ENCODE results near the gene MGAT1. TPM values are rescaled to one million over a fixed set of nuclear protein-coding genes. Genes with fewer than 3 reads are reported as not detected.
"Not testable (repeated sequence)": the region's sequence is repeated elsewhere in the genome, so short reads cannot be mapped to it uniquely, and the experiment has no call there.

MGAT1 gene
- total and polyA plus RNA-seq, 2 experiments from 2014 or later = 180 to 200 TPM

- peaks cover 16% of the 10 kb centered on the region for H3K4me1 ChIP-seq (ENCODE audit: insufficient read depth)
- no peaks in the 10 kb centered on the region for H3K9me3 ChIP-seq (ENCODE audit: low read depth)
- peak overlapping the region; percentile 89 for H3K4me3 ChIP-seq
- no peaks in the 10 kb centered on the region for H4K20me1 ChIP-seq (ENCODE audit: insufficient read depth)
- peak; percentile 79 for DNase-seq
- TF ChIP-seq EZH2phosphoT487 (IDR thresholded peaks at IDR 0.05; ENCODE audit: insufficient read depth, low read depth) (no peak), EZH2 (IDR thresholded peaks at IDR 0.05; ENCODE audit: insufficient read depth, poor library complexity, severe bottlenecking) (no peak)
- H3K36me3 ChIP-seq (ENCODE audit: low read depth) = no peaks in the 10 kb centered on the region
- peak overlapping the region; percentile 86 for H2AFZ ChIP-seq
- H3K4me2 ChIP-seq (ENCODE audit: unreplicated experiment) = peak overlapping the region; percentile 95
- peaks cover 16% of the 10 kb centered on the region for H3F3A ChIP-seq (ENCODE audit: insufficient read depth)
- H3K79me2 ChIP-seq (ENCODE audit: insufficient read depth) = peaks cover 44% of the 10 kb centered on the region
- no peaks in the 10 kb centered on the region for H3K9me2 ChIP-seq (ENCODE audit: insufficient read depth)
- peak overlapping the region; percentile 83 for H3K27ac ChIP-seq
- in situ Hi-C loops (cut with MboI) = no loop called here
- no peaks in the 10 kb centered on the region for H3K27me3 ChIP-seq (replicated peaks; ENCODE audit: insufficient read depth)
- WGBS, 2 experiments (ENCODE audit: low coverage in 1 of 2, low lambda C conversion rate in 2 of 2, missing lambda C conversion rate in 2 of 2) = 31 to 33% methylated on average over 32 to 35 of the region's 35 CpGs
- peak overlapping the region; percentile 93 for H3K9ac ChIP-seq
Measured at GRCh38 chr5:180830253-180831138, 27.9 kb upstream of the MGAT1 start.

- Histone ChIP-seq H3K36me3 (ENCODE audit: low read depth) (no peaks in the 10 kb centered on the region), H3K4me2 (ENCODE audit: unreplicated experiment) (no peak overlapping the region), H4K20me1 (ENCODE audit: insufficient read depth) (no peaks in the 10 kb centered on the region), H2AFZ (no peak overlapping the region), H3K79me2 (ENCODE audit: insufficient read depth) (peaks cover 44% of the 10 kb centered on the region), H3K4me3 (no peak overlapping the region), H3K9me3 (ENCODE audit: low read depth) (no peaks in the 10 kb centered on the region), H3K27ac (no peak overlapping the region), H3F3A (ENCODE audit: insufficient read depth) (peaks cover 16% of the 10 kb centered on the region), H3K9ac (no peak overlapping the region), H3K4me1 (ENCODE audit: insufficient read depth) (peaks cover 16% of the 10 kb centered on the region), H3K9me2 (ENCODE audit: insufficient read depth) (no peaks in the 10 kb centered on the region), H3K27me3 (replicated peaks; ENCODE audit: insufficient read depth) (no peaks in the 10 kb centered on the region)
- TF ChIP-seq EZH2phosphoT487 (IDR thresholded peaks at IDR 0.05; ENCODE audit: insufficient read depth, low read depth) (no peak), EZH2 (IDR thresholded peaks at IDR 0.05; ENCODE audit: insufficient read depth, poor library complexity, severe bottlenecking) (no peak)
- WGBS, 2 experiments (ENCODE audit: low coverage in 1 of 2, low lambda C conversion rate in 2 of 2, missing lambda C conversion rate in 2 of 2) = 97% methylated on average over 5 of the region's 5 CpGs
- in situ Hi-C loops (cut with MboI) = no loop called here
- DNase-seq = no peak
Measured at GRCh38 chr5:180829726-180830125, 27.1 kb upstream of the MGAT1 start.

- H3K4me2 ChIP-seq (ENCODE audit: unreplicated experiment); H3K9me3 ChIP-seq (ENCODE audit: low read depth); H3K27ac ChIP-seq; H2AFZ ChIP-seq; DNase-seq; H3K27me3 ChIP-seq (replicated peaks; ENCODE audit: insufficient read depth); H3K9me2 ChIP-seq (ENCODE audit: insufficient read depth); H4K20me1 ChIP-seq (ENCODE audit: insufficient read depth); in situ Hi-C loops (cut with MboI); H3K4me3 ChIP-seq; H3K9ac ChIP-seq; H3K36me3 ChIP-seq (ENCODE audit: low read depth): not testable (repeated sequence)
- WGBS, 2 experiments (ENCODE audit: low coverage in 1 of 2, low lambda C conversion rate in 2 of 2, missing lambda C conversion rate in 2 of 2) = 97% methylated on average over 13 of the region's 13 CpGs
- Histone ChIP-seq H3K79me2 (ENCODE audit: insufficient read depth) (peaks cover 38% of the 10 kb centered on the region), H3K4me1 (ENCODE audit: insufficient read depth) (peaks cover 16% of the 10 kb centered on the region), H3F3A (ENCODE audit: insufficient read depth) (peaks cover 16% of the 10 kb centered on the region)
Measured at GRCh38 chr5:180828756-180829531, 26.3 kb upstream of the MGAT1 start.

GRCh38 chr5:180827374-180827773 is 24.8 kb upstream of the MGAT1 start:
- H3K9me2 ChIP-seq (ENCODE audit: insufficient read depth); H3K27me3 ChIP-seq (replicated peaks; ENCODE audit: insufficient read depth); H3K9ac ChIP-seq; in situ Hi-C loops (cut with MboI); H3K4me2 ChIP-seq (ENCODE audit: unreplicated experiment); H3K9me3 ChIP-seq (ENCODE audit: low read depth); H3K4me3 ChIP-seq; H3K36me3 ChIP-seq (ENCODE audit: low read depth); H2AFZ ChIP-seq; H4K20me1 ChIP-seq (ENCODE audit: insufficient read depth); DNase-seq; H3K27ac ChIP-seq: not testable (repeated sequence)
- H3K4me1 ChIP-seq (ENCODE audit: insufficient read depth) = peaks cover 12% of the 10 kb centered on the region
- 54 to 71% methylated on average over 5 to 7 of the region's 7 CpGs for WGBS, 2 experiments (ENCODE audit: low coverage in 1 of 2, low lambda C conversion rate in 2 of 2, missing lambda C conversion rate in 2 of 2)
- H3F3A ChIP-seq (ENCODE audit: insufficient read depth) = peaks cover 16% of the 10 kb centered on the region
- peaks cover 23% of the 10 kb centered on the region for H3K79me2 ChIP-seq (ENCODE audit: insufficient read depth)

Data from GM23248 (cell line).